GM19372 (cell line): ENCODE measurements around the gene CD52.
"Not testable (repeated sequence)": the region's sequence is repeated elsewhere in the genome, so short reads cannot be mapped to it uniquely, and the experiment has no call there.

Experiments used
- ATAC-seq: cut with Tn5 transposase; IDR thresholded peaks from one replicate; pipeline ENCODE4 v1.9.1; 2021; ENCODE audit warnings: mild to moderate bottlenecking, low read depth, moderate library complexity; ENCODE audit not compliant: unreplicated experiment

CD52 gene

GRCh38 chr1:26283871-26284596 lies 33.7 kb upstream of the CD52 start:
- no peak for ATAC-seq

- ATAC-seq = no peak
These were observed 33.0 kb upstream of the CD52 start for GRCh38 chr1:26284597-26285347.

GRCh38 chr1:26285366-26286063 lies 32.2 kb upstream of the CD52 start:
- ATAC-seq = no peak

GRCh38 chr1:26286064-26286416 lies 31.7 kb upstream of the CD52 start:
- no peak for ATAC-seq

GRCh38 chr1:26287033-26287711 lies 30.6 kb upstream of the CD52 start:
- ATAC-seq = no peak

GRCh38 chr1:26287811-26288210 lies 29.9 kb upstream of the CD52 start:
- no peak for ATAC-seq

- no peak for ATAC-seq
These were observed 29.3 kb upstream of the CD52 start for GRCh38 chr1:26288311-26288941.

- ATAC-seq = no peak
These were observed 28.3 kb upstream of the CD52 start for GRCh38 chr1:26289158-26290059.

- no peak for ATAC-seq
These were observed 27.5 kb upstream of the CD52 start for GRCh38 chr1:26290122-26290881.

GRCh38 chr1:26290882-26291261 lies 26.9 kb upstream of the CD52 start:
- no peak for ATAC-seq

GRCh38 chr1:26291433-26291832 lies 26.3 kb upstream of the CD52 start:
- no peak for ATAC-seq

GRCh38 chr1:26291939-26292338 lies 25.8 kb upstream of the CD52 start:
- ATAC-seq = no peak

- ATAC-seq = not testable (repeated sequence)
These were observed 25.0 kb upstream of the CD52 start for GRCh38 chr1:26292735-26293134.

- no peak for ATAC-seq
These were observed 23.8 kb upstream of the CD52 start for GRCh38 chr1:26293911-26294463.

- ATAC-seq = no peak
These were observed 22.3 kb upstream of the CD52 start for GRCh38 chr1:26295194-26296138.

GRCh38 chr1:26296340-26297056 lies 21.3 kb upstream of the CD52 start:
- no peak for ATAC-seq
